ENCODE data around the gene DNER.

Gene DNER

DNA sequence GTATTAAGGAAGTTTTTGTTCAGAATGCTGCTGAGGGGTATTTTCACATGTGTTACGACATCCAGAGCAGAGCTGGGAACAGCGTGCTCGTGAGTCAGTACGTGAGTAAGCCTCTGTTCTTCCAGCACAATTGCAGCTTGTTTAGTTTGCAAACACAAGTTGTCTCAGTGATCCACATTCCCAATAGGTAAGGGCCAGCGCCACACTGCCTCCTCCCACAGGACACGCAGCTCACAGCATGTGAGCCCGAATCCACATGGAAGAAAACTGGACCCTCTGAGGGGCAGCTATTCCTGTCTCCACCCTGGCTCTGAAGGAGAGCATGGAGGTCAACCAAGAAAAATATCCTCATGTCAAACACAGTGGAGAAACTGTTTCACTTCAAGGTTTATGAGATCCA, 269.3 kb downstream of the DNER start:
- H2AFZ ChIP-seq, result no peak overlapping the region
- no peaks in the 10 kb centered on the region for H3K9me3 ChIP-seq (ENCODE audit: control insufficient read depth, low read length)
- H3K27ac ChIP-seq, result no peak overlapping the region

DNA sequence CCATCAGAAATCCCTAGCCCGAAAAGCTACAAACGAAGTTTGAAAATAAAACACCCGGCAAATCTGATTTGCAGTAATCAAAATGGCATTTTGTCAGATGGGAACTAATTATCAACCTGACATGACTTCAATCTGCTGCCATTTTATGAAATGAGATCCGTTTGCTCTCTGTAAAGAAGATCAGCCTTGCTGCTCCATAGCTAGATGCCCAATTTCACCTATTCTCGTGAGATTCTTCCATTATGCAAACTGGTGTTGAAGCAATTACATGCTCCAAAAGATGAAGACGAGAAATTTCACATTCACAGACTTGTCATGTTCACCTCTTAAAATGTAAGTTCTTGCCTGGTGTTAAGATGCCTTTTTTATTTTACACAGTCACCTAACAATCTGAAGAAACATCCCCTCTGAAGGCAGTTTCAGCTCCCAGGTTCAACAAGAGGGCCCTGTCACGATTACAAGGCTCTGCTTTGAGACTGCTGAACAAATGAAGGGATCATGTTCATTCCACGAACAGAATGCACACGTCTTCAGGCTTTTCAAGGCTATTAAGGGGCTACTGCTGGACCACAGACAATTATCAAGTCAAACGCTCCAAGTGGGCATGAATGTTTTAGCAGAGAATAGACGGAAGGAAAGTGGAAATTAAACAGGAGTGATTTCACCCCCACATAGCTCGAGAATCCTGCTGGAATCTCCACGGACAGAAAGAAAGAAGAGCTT, 270.6 kb downstream of the DNER start:
- TF ChIP-seq, protein P1, sequence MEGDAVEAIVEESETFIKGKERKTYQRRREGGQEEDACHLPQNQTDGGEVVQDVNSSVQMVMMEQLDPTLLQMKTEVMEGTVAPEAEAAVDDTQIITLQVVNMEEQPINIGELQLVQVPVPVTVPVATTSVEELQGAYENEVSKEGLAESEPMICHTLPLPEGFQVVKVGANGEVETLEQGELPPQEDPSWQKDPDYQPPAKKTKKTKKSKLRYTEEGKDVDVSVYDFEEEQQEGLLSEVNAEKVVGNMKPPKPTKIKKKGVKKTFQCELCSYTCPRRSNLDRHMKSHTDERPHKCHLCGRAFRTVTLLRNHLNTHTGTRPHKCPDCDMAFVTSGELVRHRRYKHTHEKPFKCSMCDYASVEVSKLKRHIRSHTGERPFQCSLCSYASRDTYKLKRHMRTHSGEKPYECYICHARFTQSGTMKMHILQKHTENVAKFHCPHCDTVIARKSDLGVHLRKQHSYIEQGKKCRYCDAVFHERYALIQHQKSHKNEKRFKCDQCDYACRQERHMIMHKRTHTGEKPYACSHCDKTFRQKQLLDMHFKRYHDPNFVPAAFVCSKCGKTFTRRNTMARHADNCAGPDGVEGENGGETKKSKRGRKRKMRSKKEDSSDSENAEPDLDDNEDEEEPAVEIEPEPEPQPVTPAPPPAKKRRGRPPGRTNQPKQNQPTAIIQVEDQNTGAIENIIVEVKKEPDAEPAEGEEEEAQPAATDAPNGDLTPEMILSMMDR (IDR thresholded peaks at IDR 0.05), result no peak
- no peak overlapping the region for H3K9ac ChIP-seq
- H3K36me3 ChIP-seq (ENCODE audit: control insufficient read depth, insufficient read depth, low read length), result no peaks in the 10 kb centered on the region
- H3K4me2 ChIP-seq (ENCODE audit: low read length), result no peak overlapping the region
- no peaks in the 10 kb centered on the region for H3K4me1 ChIP-seq
- H3K27me3 ChIP-seq (ENCODE audit: control insufficient read depth, insufficient read depth, low read length), result no peaks in the 10 kb centered on the region
- no peak overlapping the region for H3K4me3 ChIP-seq (ENCODE audit: low read depth, low read length)
- no peak overlapping the region for H2AFZ ChIP-seq
- no peaks in the 10 kb centered on the region for H3K9me3 ChIP-seq (ENCODE audit: control insufficient read depth, low read length)
- no peak overlapping the region for H3K27ac ChIP-seq
- no peaks in the 10 kb centered on the region for H3K79me2 ChIP-seq

More for the DNA sequence above, 269.3 kb downstream of the DNER start:
- TF ChIP-seq, protein P1 (IDR thresholded peaks at IDR 0.05), result no peak
- H3K9ac ChIP-seq, result no peak overlapping the region
- H3K27me3 ChIP-seq (ENCODE audit: control insufficient read depth, insufficient read depth, low read length), result no peaks in the 10 kb centered on the region
- no peak overlapping the region for H3K4me2 ChIP-seq (ENCODE audit: low read length)
- no peak overlapping the region for H3K4me3 ChIP-seq (ENCODE audit: low read depth, low read length)
- H3K4me1 ChIP-seq, result no peaks in the 10 kb centered on the region
- no peaks in the 10 kb centered on the region for H3K79me2 ChIP-seq
- H3K36me3 ChIP-seq (ENCODE audit: control insufficient read depth, insufficient read depth, low read length), result no peaks in the 10 kb centered on the region

DNA sequence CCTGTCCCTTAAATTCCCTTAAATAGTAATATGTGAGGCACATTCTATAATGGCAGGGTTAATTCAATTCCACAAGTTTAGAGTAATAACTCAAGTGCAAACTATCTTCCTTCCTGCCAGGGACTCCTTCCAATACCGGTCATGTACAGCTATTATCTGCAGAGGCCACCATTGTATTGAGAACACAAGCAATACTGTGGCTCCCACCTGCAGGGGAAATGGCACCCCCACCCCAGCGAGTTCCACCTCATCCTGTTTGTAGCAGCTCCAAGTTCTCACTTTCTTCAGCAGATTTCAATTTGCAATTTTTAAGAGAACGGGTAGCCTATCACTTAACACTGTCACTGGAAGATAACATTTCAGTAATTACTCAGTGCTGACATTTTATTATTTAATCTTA, 271.2 kb downstream of the DNER start:
- TF ChIP-seq, protein P1 (IDR thresholded peaks at IDR 0.05), result no peak
- H3K9me3 ChIP-seq (ENCODE audit: control insufficient read depth, low read length), result no peaks in the 10 kb centered on the region
- H3K27ac ChIP-seq, result no peak overlapping the region
- no peaks in the 10 kb centered on the region for H3K4me1 ChIP-seq
- no peaks in the 10 kb centered on the region for H3K36me3 ChIP-seq (ENCODE audit: control insufficient read depth, insufficient read depth, low read length)
- H2AFZ ChIP-seq, result no peak overlapping the region
- no peaks in the 10 kb centered on the region for H3K79me2 ChIP-seq
- H3K27me3 ChIP-seq (ENCODE audit: control insufficient read depth, insufficient read depth, low read length), result no peaks in the 10 kb centered on the region
- no peak overlapping the region for H3K4me2 ChIP-seq (ENCODE audit: low read length)
- no peak overlapping the region for H3K9ac ChIP-seq
- H3K4me3 ChIP-seq (ENCODE audit: low read depth, low read length), result no peak overlapping the region

DNA sequence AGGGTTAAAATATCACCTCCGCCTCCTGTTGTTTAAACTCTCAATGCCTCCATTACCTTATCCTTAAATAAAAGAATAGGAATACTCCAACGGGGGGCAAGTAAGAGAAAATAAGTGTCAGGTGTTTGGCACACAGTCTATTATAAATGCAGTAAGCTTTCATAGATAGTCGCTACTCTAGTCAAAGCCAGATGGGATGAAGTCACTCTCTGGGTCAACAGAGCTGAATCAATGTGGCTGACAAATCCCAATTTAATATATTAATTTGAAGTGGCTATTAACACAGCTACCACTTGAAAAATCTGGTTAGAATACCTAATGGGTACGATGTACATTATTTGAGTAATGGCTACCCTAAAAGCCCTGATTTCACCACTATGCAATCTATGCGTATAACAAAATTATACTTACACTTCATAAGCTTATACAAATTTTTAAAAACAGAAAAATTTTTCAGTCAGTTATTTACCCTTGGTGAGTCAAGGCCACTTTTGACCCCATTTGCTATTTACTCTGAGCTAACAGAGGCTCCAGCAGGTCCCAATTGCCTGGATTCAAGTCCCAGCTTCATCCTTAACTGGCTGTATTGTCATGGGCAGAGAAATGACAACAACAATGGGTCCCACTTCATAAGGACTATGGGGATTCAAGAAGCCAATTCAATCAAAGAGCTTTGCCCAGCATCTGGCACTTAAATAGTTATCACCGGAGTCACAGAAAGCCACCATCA, 275.8 kb downstream of the DNER start:
- Histone ChIP-seq H2AFZ (no peak overlapping the region), H3K79me2 (no peaks in the 10 kb centered on the region), H3K27me3 (ENCODE audit: control insufficient read depth, insufficient read depth, low read length) (no peaks in the 10 kb centered on the region), H3K9ac (no peak overlapping the region), H3K27ac (no peak overlapping the region), H3K9me3 (ENCODE audit: control insufficient read depth, low read length) (no peaks in the 10 kb centered on the region), H3K4me3 (ENCODE audit: low read depth, low read length) (no peak overlapping the region), H3K36me3 (ENCODE audit: control insufficient read depth, insufficient read depth, low read length) (no peaks in the 10 kb centered on the region), H3K4me2 (ENCODE audit: low read length) (no peak overlapping the region), H3K4me1 (no peaks in the 10 kb centered on the region)
- TF ChIP-seq, protein P1 (IDR thresholded peaks at IDR 0.05), result no peak
